Liver (tissue), 9 donors: Measurements from ENCODE around the gene NPEPL1. TPM values are rescaled to one million over a fixed set of nuclear protein-coding genes. Genes with fewer than 3 reads are reported as not detected.
A peak's percentile ranks its signal among the peaks of the same experiment; 100 is the strongest.
"Not testable (repeated sequence)": the region's sequence is repeated elsewhere in the genome, so short reads cannot be mapped to it uniquely, and the experiment has no call there.

Experiments used
- DNase-seq: peaks from one replicate; pipeline ENCODE4 v3.0.0-alpha.2; 2017; ENCODE audit warnings: low spot score
- H3K27ac ChIP-seq, 2 donors: one replicate each; pipeline ENCODE4 v1.7.0; 2013; ENCODE audit warnings: inconsistent platforms in 2 of 2, low read length in 2 of 2, control low read depth in 1 of 2, low read depth in 1 of 2, mild to moderate bottlenecking in 1 of 2
- H3K27me3 ChIP-seq, 4 donors: one replicate each; pipeline versions ENCODE4 v1.6.1 to v1.7.0; 2013; ENCODE audit warnings: low read length in 3 of 4, inconsistent platforms in 1 of 4, mild to moderate bottlenecking in 1 of 4, moderate library complexity in 1 of 4; ENCODE audit not compliant: control insufficient read depth in 4 of 4, insufficient read depth in 4 of 4
- H3K36me3 ChIP-seq, 4 donors: one replicate each; pipeline versions ENCODE4 v1.6.1 to v1.7.0; 2013; ENCODE audit warnings: low read length in 3 of 4, mild to moderate bottlenecking in 3 of 4, low read depth in 1 of 4, moderate library complexity in 1 of 4; ENCODE audit not compliant: control insufficient read depth in 4 of 4, insufficient read depth in 3 of 4
- H3K4me1 ChIP-seq, 4 donors: one replicate each; pipeline versions ENCODE4 v1.6.1 to v1.7.0; 2013; ENCODE audit warnings: low read length in 3 of 4, mild to moderate bottlenecking in 3 of 4, moderate library complexity in 1 of 4; ENCODE audit not compliant: control insufficient read depth in 4 of 4, insufficient read depth in 4 of 4
- H3K4me3 ChIP-seq, 3 donors: one replicate each; pipeline versions ENCODE4 v1.6.1 to v1.7.0; 2013; ENCODE audit warnings: low read length in 3 of 3, control low read depth in 1 of 3, low read depth in 1 of 3, mild to moderate bottlenecking in 1 of 3
- H3K9ac ChIP-seq, 2 donors: one replicate each; pipeline ENCODE4 v1.7.0; 2013; ENCODE audit warnings: low read length in 2 of 2, mild to moderate bottlenecking in 2 of 2, moderate library complexity in 2 of 2, control low read depth in 1 of 2, low read depth in 1 of 2
- H3K9me3 ChIP-seq, 4 donors: one replicate each; pipeline versions ENCODE4 v1.6.1 to v1.7.0; 2013; ENCODE audit warnings: low read length in 3 of 4; ENCODE audit not compliant: control insufficient read depth in 4 of 4
- ATF3 ChIP-seq: IDR thresholded peaks from 2 replicates; pipeline ENCODE4 v1.6.1; 2016; ENCODE audit warnings: antibody characterized with exemption
- CTCF ChIP-seq: fragments of 150-350 bp; IDR thresholded peaks from 2 replicates; pipeline ENCODE4 v1.5.1; 2017; ENCODE audit warnings: improper control_type of control experiment, low read depth, low read length; ENCODE audit not compliant: missing input control
- FOXA1 ChIP-seq: IDR thresholded peaks from 2 replicates; pipeline ENCODE4 v1.6.1; 2016; ENCODE audit warnings: antibody characterized with exemption
- GABPA ChIP-seq, 2 donors: IDR thresholded peaks in 1 of 2; conservative IDR thresholded peaks in 1 of 2; 2 replicates each; pipeline ENCODE4 v1.6.1; 2016; ENCODE audit warnings: antibody characterized with exemption in 2 of 2, mild to moderate bottlenecking in 1 of 2, moderate library complexity in 1 of 2
- NR2F2 ChIP-seq: IDR thresholded peaks from 2 replicates; pipeline ENCODE4 v1.6.1; 2016; ENCODE audit warnings: antibody characterized with exemption
- REST ChIP-seq: IDR thresholded peaks from 2 replicates; pipeline ENCODE4 v1.6.1; 2016; ENCODE audit warnings: antibody characterized with exemption, mild to moderate bottlenecking
- WGBS: extraction: QIAGEN DNeasy Blood & Tissue Kit; methylation state at CpG from one replicate; pipeline ENCODE4 v1.1.7; 2013; 5-methylcytosine and 5-hydroxymethylcytosine counted together
- polyA plus RNA-seq, 2 donors: library from polyadenylated mRNA; stranded (reverse) in 1 of 2; unstranded in 1 of 2; fragments of 200-250 nt in 1 of 2; fragments of >200 nt in 1 of 2; fragmentation: Nextera tagmentation in 1 of 2; extraction: Ambion mirVana in 1 of 2; gene quantifications; one replicate each; pipeline versions ENCODE4 v1.2.1 to v1.2.3, GENCODE V29; 2013 to 2015
- total RNA-seq, 2 donors: library from RNA; depleted of rRNA; stranded (reverse); fragments of >200 nt; gene quantifications; one replicate each; pipeline ENCODE4 v1.2.3, GENCODE V29; 2014
- TF ChIP-seq, protein P1 (sequence below): IDR thresholded peaks from 2 replicates; pipeline ENCODE4 v1.6.1; 2016; ENCODE audit warnings: antibody characterized with exemption
- donor health status: healthy.
- donor health status: healthy.
- donor health status: healthy.
- donor health status: healthy.
- donor health status: healthy.

Gene NPEPL1
- 10 to 100 TPM in 1 of 2 donors, 1 to 10 TPM in 1; 8.0 to 13.3 TPM for total RNA-seq
- 10 to 100 TPM; 10.7 to 11.0 TPM for polyA plus RNA-seq

DNA sequence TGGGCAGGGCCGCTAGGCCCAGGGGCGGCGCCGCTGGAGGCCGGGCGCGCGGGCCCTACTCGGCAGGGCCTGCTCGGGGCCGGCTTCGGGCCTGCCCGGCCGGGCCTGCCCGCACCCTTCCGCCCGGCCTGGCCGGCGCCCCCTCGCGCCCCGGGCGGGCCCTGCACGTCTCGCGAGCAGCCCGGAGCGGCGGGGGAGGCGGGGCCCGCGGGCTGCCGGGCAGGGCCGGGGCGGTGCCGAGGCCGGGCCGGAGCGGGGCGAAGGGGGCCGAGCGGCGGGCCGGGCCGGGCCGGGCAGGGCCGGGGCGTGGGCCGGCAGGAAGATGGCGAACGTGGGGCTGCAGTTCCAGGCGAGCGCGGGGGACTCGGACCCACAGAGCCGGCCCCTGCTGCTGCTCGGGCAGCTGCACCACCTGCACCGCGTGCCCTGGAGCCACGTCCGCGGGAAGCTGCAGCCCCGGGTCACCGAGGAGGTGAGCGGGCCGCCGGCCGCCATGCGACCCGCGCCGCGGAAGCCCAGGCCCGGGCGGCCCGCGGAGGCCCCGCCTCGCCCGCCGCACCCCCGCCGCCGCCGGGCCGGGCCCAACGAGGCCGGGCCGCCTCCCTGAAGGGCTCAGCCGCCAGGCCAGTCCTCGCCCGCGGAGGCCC, at the start of gene NPEPL1:
Gene NPEPL1 (plus strand): TSS at position 222 of the 647 bp plus-strand sequence. CDS start 101 bp downstream, at position 323.
- TF ChIP-seq REST, result no peak
- peak; percentile 48 for TF ChIP-seq CTCF
- no peak for TF ChIP-seq GABPA (IDR thresholded peaks at IDR 0.05 in 1 of 2, conservative IDR thresholded peaks at IDR 0.05 in 1 of 2)
- TF ChIP-seq FOXA1, result no peak
- TF ChIP-seq, protein P1, sequence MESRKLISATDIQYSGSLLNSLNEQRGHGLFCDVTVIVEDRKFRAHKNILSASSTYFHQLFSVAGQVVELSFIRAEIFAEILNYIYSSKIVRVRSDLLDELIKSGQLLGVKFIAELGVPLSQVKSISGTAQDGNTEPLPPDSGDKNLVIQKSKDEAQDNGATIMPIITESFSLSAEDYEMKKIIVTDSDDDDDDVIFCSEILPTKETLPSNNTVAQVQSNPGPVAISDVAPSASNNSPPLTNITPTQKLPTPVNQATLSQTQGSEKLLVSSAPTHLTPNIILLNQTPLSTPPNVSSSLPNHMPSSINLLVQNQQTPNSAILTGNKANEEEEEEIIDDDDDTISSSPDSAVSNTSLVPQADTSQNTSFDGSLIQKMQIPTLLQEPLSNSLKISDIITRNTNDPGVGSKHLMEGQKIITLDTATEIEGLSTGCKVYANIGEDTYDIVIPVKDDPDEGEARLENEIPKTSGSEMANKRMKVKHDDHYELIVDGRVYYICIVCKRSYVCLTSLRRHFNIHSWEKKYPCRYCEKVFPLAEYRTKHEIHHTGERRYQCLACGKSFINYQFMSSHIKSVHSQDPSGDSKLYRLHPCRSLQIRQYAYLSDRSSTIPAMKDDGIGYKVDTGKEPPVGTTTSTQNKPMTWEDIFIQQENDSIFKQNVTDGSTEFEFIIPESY, result no peak
- no peak for TF ChIP-seq ATF3
- TF ChIP-seq NR2F2, result no peak
- no peaks in the 10 kb centered on the region for H3K27me3 ChIP-seq
- H3K4me3 ChIP-seq, result peak within 1 kb of the TSS; percentile 13 to 73 (median 24)
- peak within 1 kb of the TSS in 1 of 2 donors; percentile 62 for H3K9ac ChIP-seq
- peaks cover 2 to 21% (median 11%) of the 10 kb centered on the region in 4 donors for H3K36me3 ChIP-seq
- no peaks in the 10 kb centered on the region for H3K9me3 ChIP-seq
- H3K27ac ChIP-seq, result peak within 1 kb of the TSS; percentile 61 to 65
- 4% methylated on average over 93 of the region's 93 CpGs for WGBS
- DNase-seq, result peak; percentile 62
- peaks cover 5 to 17% (median 13%) of the 10 kb centered on the region in 4 donors for H3K4me1 ChIP-seq

- H3K9me3 ChIP-seq, DNase-seq, H3K9ac ChIP-seq, H3K4me3 ChIP-seq, H3K36me3 ChIP-seq, H3K4me1 ChIP-seq, H3K27me3 ChIP-seq, H3K27ac ChIP-seq: not testable (repeated sequence)
- WGBS, result 86% methylated on average over 9 of the region's 9 CpGs
Observed at GRCh38 chr20:58642896-58643295, 49.7 kb upstream of the NPEPL1 start.
